NCI-H2227 treated with DMSO at 0.1 percent for 48 hours (cell line): Measurements from ENCODE around the gene MLXIPL.
"Not testable (repeated sequence)": the region's sequence is repeated elsewhere in the genome, so short reads cannot be mapped to it uniquely, and the experiment has no call there.

Source experiments
- DNase-seq: peaks from one replicate; lab custom pipeline; 2025; lab: John Stamatoyannopoulos, UW

The MLXIPL gene

DNA sequence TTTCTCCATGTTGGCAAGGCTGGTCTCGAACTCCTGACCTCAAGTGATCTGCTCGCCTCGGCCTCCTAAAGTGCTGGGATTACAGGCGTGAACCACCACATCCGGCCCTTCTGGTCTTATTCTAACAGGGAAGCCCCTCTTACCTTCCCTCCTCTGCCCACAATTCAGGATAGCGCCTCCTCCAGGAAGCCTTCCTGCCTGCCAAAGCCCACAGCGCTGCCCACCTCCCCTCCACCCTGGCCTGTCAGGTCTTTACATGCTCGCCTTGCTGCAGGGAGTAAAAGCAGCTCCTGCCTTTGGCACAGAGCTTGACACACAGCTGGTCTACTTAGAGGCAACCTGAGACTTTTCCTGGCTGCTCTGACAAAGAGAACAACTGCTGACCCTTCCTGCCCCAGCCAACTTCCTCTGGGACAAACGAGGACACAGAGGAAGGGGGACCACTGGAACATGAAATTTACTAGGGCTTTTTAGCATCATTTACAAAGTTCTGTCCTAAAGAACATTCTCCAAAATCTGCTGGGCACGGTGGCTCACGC, 13.2 kb downstream of the MLXIPL start:
- DNase-seq = no peak

DNA sequence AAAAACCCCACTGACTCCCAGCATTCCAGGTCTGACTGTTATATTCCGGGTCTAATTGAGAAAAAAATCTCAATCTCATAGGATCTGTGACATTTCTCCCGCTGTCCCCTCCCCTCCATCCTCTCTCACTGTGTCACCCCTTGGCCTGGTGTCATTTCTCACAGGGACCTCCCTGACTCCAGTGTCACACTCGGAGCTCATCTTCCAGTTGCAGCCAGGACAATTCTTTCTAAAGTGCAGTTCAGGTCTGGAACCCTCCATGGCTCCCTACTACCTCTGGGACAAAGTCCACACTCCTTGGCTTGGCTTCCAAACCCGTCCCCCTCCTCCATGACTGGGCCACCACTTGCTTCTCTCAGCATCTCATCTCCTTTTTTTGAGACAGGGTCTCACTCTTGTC, 14.2 kb downstream of the MLXIPL start:
- DNase-seq = no peak

DNA sequence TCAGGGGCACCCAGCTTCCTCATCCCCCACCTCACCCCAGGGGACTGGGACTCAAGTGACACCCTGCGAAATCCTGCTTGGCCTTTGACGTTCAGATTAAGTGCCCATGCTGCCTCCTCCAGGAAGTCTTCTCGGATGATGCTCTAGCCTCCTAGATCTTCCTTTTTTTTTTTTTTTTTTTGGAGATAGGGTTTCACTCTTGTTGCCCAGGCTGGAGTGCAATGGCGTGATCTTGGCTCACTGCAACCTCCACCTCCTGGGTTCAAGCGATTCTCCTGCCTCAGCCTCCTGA, 16.7 kb downstream of the MLXIPL start:
- not testable (repeated sequence) for DNase-seq

DNA sequence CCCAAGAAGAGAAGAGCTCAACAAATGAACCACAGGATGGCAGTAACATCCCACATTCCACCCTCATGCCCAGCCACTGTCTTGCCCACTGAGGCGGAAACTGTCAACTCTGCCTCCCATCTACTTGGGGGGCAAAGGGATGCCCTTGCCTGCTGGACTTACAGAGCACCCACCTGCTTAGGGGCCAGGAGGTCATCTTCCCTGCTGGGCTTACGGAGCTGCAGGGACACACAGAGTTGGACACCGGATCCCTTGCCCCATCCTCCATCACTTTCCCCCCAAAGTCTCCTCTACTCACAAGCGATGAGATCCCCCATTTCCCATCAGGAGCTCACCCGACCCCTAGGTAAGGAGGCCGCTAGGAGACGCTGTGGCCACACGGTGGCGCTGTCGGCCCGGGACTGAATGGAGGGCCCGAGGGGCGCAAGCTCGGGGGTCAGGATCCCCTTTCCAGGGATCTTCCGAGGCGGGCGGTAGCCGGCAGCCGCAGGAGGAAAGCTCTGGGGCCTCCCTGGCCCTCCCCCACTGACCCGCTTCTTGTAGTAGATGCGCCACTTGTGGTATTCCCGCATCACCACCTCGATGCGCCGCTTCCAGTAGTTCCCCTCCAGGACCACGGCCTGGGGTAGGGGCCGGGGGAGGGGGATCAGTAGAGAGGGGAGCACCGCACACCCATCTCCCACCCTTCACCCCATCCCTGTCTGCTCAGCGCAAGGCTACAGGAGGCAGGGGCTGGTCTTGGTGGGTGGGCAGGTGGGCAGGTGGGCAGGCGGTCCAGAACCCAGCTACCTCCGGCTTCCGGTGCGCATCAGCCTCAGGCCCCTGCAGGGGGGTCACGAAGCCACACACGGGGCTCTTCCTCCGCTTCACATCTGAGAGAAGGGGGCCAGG, 17.3 kb downstream of the MLXIPL start:
- peak; percentile 26 for DNase-seq

DNA sequence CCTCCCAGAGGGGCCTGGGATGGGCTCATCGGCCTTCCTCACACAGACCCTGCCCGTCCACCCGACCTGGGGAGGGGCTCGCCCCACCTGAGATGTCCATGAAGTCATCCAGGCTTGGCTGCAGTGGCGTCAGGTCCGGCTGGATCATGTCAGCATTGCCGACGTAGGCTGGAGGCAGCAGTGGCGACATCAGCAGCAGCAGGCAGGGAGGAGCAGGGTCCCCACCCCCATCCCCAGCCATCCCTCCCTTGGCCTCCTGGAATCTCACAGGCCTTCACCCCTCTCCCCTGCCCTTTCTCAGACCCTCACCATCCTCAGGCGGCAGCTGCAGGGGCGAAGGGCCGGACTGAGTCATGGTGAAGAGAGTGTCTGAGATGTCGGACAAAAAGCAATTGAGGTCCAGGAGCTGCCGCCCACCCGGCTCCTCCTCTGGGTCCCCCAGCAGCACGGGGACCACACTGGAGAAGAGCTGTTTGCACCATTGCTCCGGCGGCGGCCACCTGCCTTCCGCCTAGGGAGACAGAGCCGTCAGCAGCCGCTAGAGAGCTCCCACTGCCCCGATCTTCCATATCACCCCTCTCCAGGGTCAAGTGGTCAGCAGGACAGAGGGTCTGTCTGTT, 18.6 kb downstream of the MLXIPL start:
- DNase-seq = no peak

DNA sequence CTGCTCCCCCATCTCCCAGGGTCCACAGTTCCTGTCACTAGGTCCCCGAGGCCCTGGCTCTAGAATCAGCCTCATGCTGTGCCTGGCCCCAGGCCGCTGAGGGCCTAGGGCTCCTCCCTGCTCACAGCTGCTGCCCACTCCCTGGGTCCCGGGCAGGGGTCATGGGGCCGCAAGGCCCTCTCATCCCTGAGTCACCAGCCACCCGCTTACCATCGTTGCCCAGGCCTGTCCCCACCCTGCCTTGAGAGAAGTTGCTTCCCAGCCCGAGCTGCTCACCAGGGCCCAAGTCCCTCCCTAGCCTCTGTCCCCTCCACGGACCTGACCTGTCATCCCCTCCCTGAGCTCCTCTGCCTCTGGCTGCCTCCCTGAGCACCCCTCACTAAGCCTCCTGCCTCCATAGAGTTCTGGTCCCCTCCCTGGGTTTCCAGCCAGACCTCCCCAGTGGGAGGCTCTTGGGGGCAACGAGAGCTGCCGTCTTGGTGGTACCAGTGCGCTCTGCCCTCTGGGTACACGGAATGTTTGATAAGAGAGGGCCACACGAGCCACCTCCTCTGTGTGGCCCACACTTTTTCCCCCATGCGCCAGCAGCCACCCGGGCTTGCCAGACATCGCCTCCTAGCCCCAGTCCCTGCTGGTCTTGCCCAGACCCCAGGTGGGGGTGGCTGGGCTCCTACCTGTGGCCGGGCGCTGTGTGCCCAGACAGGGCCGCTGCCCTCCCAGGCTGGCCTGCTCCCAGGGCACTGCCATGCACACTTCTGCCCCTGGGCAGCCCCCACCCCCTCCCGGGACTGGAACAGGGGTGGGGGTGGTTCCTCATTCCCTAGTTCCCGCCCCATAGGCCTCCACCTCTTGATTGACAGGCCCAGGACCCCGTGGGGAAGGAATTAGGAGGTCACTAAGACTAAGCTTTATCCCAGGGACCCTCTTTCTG, 21.3 kb downstream of the MLXIPL start:
- DNase-seq = no peak

DNA sequence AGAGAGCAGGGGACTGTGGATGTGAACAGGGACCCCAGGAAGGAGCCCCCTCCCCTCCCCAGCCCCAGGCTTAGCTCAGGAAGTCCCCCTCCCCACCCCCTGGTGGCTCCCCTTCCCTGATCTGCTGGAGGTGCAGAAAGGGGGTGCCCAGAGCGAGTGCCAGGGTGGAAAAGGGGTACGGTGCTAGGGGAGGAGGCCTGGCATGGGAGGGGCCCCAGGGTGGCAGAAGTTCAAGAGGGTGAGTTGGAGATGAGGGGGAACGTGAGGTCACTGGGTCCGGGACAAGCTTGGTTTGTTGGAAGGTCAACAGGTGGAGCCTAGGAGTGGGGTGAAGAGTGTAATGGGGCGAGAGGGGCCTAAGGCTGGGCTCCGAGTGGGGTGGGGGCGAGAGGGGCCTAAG, 24.4 kb downstream of the MLXIPL start:
- no peak for DNase-seq

DNA sequence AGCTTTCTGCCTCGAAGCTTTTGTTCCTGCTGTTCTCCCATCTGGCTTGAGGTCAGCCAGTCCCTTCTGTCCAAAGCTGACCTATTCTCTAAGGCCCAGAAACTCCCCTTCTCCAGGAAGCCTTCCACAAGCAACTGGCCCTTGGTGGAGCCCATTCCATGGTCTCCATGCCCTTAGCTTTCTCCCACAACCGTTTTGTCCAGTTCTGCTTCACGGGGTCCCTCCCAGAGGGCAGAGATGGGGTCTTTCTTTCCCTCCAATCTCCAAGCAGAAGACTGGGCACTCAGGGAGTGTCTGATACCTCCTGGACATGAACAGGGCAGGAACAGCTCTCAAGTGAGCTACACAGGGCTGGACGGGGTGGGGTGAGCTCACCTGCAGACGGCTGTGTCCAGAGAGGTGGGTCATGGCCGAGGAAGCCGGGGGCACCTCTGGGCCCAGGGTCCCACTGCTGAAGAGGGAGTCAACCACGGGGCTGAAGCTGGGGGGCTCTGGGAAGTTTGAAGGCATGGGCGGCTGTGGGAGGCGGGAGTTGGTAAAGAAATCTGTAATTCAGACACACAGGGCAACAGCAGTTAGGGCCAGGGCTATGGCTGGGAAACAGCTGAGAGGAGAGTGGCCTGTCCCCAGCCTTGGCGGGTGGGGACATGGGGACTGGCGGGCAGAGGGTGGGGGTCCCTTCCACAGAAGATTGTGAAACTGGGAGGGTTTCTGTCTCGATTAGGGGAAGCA, 25.0 kb downstream of the MLXIPL start:
- no peak for DNase-seq

DNA sequence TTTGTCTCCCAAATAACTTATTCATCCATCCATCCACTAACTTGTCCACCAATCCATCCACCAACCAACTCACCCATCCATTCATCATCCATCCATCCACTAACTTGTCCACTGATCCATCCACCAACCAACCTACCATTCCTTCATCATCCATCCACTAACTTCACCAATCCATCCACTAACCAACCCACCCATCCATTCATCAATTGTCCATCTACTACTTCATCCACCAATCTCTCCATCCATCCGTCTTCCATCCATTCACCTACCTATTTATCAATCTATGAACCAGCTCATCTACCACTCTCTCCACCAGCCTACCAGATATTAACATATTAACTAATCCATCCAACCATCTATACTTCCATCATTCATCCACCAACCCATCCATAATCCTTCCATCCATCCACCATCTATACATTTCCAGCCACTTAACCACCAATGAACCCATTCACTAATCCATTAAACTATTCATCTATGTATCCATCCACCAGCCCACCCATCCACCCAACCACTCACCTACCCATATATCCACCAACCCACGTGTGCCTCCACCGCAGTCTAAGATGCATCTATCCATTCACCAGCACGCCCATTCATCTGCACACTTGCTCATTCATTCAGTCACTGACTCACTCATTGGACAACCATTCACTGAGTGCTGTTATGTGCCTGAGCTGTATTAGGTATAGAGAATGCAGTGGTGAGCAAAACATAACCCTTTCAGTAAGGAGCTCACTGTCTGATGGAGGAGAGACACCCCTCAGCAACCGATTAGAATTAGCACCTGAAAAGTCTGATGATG, 26.1 kb downstream of the MLXIPL start:
- no peak for DNase-seq

DNA sequence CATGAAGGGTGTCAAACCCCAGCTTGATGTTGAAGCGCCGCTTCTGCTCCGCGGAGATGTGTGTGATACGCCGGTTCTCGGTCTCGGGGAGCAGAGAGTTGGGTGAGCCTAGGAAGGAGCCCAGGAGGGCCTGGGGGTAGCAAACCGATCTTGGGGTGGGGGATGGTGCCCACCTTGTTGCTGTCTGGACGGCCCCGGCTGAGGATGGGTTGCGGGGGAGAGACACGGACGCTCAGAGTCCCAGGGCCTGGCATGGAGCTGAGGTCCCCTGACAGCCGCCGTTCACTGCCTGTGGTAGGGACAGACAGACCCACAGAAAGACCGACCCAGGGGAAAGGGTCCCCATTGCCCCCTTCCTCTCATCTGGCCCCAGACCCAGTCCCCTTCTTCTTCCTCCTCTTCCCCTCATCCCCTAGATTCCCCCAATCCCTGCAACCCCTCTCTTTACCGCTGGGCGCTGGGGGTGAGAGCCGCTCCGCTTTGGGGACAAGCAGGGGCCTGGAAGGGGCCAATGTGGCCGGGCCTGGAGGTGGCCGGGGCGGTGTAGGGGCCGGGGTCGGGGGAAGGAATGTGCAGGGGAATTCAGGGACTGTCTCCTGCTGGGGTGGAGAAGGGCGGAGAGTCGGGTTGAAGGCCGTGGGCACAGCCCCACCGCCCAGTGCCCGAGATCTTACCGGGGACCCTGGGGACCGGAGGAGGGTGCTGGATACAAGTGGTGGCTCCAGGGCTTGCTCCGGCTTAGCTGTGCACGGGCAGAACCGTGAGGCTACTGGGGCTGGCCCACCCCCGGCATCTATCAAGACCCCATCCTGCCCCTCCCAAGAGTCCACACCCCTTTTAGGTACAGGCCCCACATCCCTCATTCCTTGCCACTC, 27.9 kb downstream of the MLXIPL start:
- no peak for DNase-seq

DNA sequence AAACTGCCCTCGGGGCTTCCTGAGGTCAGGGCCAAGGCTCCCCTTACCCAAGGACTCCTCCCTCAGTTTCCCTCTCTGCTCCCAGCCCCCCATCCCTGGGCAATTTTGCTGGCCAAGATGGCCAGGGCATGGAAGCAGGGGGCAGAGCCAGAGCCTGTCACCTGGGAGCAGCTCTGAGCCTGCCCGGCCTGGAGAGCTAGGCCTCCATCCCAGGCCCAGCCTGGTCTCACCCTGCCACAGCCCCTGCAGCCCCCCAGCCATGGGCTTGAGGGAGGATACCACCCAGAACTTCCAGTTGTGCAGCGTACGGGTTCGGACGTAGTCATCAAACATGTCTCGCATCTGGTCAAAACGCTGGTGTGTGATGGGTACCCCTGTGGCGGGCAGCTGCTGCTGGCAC, 29.0 kb downstream of the MLXIPL start:
- DNase-seq = no peak

DNA sequence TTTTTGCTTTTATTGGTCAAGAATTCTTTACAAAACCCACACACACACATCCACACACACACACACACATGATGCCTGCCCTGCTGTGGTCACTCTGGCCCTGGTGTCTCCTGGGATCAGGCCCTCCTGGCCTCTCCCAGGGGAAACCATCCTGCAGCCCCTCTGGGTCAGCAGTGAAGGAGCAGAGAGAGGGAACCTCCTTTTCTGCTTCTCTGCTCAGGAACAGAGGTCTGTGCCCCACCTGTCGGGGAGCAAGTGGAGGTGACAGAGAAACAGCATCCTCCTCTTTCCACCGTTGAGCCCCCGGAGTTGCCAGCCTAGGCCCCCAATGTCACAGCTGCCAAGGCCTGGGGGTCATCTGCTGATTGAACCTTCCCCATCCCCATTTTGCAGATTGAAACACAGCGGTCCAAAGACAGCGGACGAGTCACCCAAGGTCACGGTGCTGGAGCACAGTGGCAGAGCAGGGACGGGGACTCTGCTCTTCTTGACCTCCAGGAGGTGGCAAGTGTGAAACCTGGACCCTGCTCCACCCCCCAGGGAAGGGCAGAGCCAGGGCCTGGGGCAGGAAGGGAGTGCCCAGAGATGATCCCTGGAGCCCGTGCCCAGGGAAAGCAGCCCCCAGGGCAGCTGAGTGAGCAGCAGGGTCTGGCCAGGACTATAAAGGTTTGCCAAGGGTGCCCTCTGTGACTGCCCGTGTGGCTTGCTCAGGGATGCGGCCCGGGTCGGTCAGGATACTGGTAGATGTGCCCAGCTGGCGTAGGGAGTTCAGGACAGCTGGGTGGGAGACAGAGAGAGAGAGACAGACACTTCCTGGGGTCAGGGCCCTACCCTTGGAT, 30.9 kb downstream of the MLXIPL start:
- DNase-seq = no peak

DNA sequence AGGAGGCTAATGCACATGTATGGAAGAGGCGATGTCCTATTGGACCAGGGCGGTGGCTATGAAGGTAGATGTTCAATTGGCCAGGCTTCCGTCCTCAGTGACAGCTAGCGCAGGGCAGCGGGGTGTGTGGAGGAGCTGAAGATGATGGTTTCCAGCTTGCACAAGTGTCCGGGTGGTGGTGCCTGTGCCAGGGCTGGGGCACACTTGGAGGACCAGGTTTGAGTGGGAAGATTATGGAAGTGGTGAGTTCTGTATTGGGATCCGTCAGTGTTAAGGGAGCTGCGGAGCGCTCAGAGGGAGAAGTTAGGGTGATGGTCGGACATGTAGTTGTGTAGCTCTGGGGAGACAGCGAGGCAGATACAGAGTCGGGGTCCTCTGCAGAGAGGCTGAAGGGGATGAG, 37.4 kb downstream of the MLXIPL start:
- DNase-seq = no peak

DNA sequence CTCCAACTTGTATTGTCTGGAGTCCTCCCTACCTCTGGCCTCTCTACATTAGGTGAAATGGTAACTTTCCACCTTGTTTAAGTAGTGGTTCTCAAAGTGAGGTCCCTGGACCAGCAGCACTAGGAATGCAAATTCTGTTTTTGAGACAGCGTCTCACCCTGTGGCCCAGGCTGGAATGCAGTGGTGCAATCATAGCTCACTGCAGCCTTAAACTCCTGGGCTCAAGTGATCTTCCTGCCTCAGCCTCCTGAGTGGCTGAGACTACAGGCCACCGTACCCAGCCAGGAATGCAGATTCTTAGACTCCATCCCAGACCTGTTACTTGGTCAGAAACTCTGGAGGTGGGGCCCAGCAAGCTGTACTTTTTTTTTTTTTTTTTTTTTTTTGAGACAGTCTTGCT, 39.1 kb downstream of the MLXIPL start:
- DNase-seq = no peak

DNA sequence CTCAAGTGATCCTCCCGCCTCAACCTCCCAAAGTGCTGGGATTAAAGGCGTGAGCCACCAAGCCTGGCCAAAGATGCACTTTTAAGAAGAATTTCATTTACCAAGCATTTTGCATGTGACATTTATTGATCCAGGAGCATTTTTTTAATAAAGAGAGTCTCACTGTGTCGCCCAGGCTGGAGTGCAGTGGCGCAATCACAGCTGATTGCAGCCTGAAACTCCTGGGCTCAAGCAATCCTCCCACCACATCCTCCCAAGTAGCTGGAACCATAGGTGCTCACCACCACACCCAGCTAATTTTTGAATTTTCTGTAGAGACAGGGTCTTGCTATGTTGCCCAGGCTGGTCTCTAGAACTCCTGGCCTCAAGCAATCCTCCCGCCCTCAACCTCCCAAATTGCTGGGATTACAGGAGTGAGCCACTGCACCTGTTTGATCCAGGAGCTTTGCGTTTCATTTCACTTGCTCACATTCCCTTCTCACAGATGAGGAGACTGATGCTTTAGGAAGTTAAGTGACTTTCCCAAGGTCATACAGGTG, 41.6 kb downstream of the MLXIPL start:
- DNase-seq = no peak

DNA sequence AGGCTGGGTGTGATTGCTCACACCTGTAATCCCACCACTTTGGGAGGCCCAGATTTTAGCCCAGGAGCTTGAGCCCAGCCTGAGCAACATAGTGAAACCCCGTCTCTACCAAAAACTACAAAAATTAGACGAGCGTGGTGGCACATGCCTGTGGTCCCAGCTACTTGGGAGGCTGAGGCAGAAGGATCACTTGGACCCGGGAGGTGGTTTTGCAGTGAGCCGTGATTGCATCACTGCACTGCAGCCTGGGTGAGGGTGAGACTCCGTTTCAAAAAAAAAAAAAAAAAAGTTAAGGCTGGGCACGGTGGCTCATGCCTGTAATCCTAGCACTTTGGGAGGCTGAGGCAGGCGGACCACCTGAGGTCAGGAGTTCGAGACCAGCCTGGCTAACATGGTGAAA, 43.3 kb downstream of the MLXIPL start:
- DNase-seq = not testable (repeated sequence)

DNA sequence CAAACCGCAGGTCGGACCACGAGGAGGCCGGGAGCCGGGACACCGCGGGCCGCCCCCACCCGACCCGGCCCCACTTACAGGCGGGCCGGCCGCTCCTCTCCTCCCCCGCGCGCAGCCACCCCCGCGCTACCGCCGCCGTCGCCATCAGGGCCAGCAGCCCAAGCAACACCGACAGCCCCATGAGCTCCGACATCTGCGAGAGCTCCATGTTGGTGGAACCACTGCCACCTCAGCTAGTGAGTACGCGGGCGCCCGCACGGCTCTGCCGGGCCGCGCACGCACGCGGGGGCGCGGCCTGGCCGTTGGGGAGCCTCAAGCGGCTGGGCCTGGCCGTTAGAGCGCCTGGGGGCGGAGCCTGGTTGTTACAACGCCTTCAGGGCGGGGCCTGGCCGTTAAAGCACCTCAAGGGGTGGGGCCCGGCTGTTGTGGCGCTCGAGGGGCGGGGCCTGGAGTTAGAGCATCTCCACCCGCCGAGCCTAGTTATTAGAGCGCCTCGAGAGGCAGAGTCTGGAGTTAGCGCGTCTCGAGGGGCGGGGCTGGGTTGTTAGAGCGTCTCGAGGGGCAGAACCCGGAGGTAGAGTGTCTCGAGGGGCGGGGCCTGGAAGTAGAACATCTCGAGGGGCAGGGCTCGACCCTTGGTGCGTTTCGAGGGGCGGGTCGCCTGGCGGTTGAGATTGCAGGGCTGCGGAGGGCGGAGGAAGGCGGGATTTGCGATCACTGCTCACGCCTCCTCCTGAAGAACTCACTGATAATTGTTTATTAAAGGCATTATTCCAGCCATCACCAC, 45.8 kb downstream of the MLXIPL start, which contains the start of gene TBL2:
TBL2 (minus strand) TSS at position 238 of the 787 bp plus-strand sequence; CDS start at position 208, 30 bp downstream.
- DNase-seq = peak; percentile 99
